ACHN (cell line): ENCODE results near the gene ALG11.

ENCODE experiments used
- DNase-seq: peaks from one replicate; pipeline ENCODE4 v3.0.0-alpha.2; 2015
- in situ Hi-C: cut with HindIII; loops from 2 replicates; pipeline ENCODE4 v1.10.0; 2017; ENCODE audit warnings: low sequenced_read_pairs, low pct_ligation_motif_present, low pct_unique_long_range_greater_than_20kb

ALG11 gene

GRCh38 chr13:51995677-51996551 is 16.3 kb upstream of the ALG11 start:
- in situ Hi-C loops = no loop called here
- no peak for DNase-seq

- in situ Hi-C loops = no loop called here
- DNase-seq = no peak
Observed at GRCh38 chr13:51996641-51997040, 15.6 kb upstream of the ALG11 start.

- no peak for DNase-seq
- in situ Hi-C loops = no loop called here
Observed at GRCh38 chr13:51997186-51997585, 15.0 kb upstream of the ALG11 start.

- in situ Hi-C loops = no loop called here
- DNase-seq = no peak
Observed at GRCh38 chr13:51997641-51998330, 14.4 kb upstream of the ALG11 start.

- DNase-seq = no peak
- in situ Hi-C loops = no loop called here
Observed at GRCh38 chr13:51998723-51999509, 13.3 kb upstream of the ALG11 start.

GRCh38 chr13:51999510-51999911 is 12.7 kb upstream of the ALG11 start:
- peak; percentile 15 for DNase-seq
- in situ Hi-C loops = no loop called here

GRCh38 chr13:51999921-52000320 is 12.3 kb upstream of the ALG11 start:
- no peak for DNase-seq
- in situ Hi-C loops = no loop called here

- in situ Hi-C loops = no loop called here
- DNase-seq = peak; percentile 50
Observed at GRCh38 chr13:52001120-52001731, 11.0 kb upstream of the ALG11 start.

- in situ Hi-C loops = no loop called here
- no peak for DNase-seq
Observed at GRCh38 chr13:52002361-52002760, 9.8 kb upstream of the ALG11 start.

- DNase-seq = no peak
- in situ Hi-C loops = no loop called here
Observed at GRCh38 chr13:52003541-52003940, 8.7 kb upstream of the ALG11 start.

- peak; percentile 13 for DNase-seq
- in situ Hi-C loops = no loop called here
Observed at GRCh38 chr13:52004511-52005170, 7.6 kb upstream of the ALG11 start.

GRCh38 chr13:52005841-52006522 is 6.2 kb upstream of the ALG11 start:
- in situ Hi-C loops = no loop called here
- DNase-seq = no peak

GRCh38 chr13:52006523-52007245 is 5.5 kb upstream of the ALG11 start:
- in situ Hi-C loops = no loop called here
- no peak for DNase-seq

- DNase-seq = no peak
- in situ Hi-C loops = no loop called here
Observed at GRCh38 chr13:52009946-52010345, 2.3 kb upstream of the ALG11 start.

GRCh38 chr13:52010890-52011631 is 1.1 kb upstream of the ALG11 start, which contains the start of gene ATP7B:
ATP7B (minus strand) TSS chr13:52011450; CDS start chr13:52011337, 113 bp downstream.
- in situ Hi-C loops = no loop called here
- no peak for DNase-seq

- in situ Hi-C loops = no loop called here
- no peak for DNase-seq
Observed at GRCh38 chr13:52012512-52012836, 276 bp downstream of the ALG11 start.

- in situ Hi-C loops = no loop called here
- no peak for DNase-seq
Observed at GRCh38 chr13:52016296-52016695, 4.1 kb downstream of the ALG11 start.
